Tibial artery (tissue), 4 donors: Measurements from ENCODE around the gene VPS26C.

Experiments used
- DNase-seq, 2 donors: peaks; one replicate each; pipeline ENCODE4 v3.0.0-alpha.2; 2019
- H3K27ac ChIP-seq, 2 donors: fragments of 200-600 bp; sonication (generic) in 1 of 2; 1 replicate in 1 of 2; 2 replicates in 1 of 2; pipeline ENCODE4 v1.5.1; 2018 to 2019; ENCODE audit warnings: mild to moderate bottlenecking in 1 of 2
- H3K27me3 ChIP-seq, 2 donors: fragments of 200-600 bp; sonication (generic) in 1 of 2; one replicate each; pipeline versions ENCODE4 v1.5.1 to v1.6.0; 2016 to 2019
- H3K36me3 ChIP-seq, 3 donors: fragments of 200-600 bp; sonication (generic) in 2 of 3; one replicate each; pipeline ENCODE4 v1.5.1; 2016 to 2019; ENCODE audit warnings: mild to moderate bottlenecking in 2 of 3
- H3K4me1 ChIP-seq, 4 donors: fragments of 200-600 bp; sonication (generic) in 2 of 4; 1 replicate in 3 of 4; 2 replicates in 1 of 4; pipeline ENCODE4 v1.5.1; 2016 to 2019
- H3K4me3 ChIP-seq, 2 donors: fragments of 200-600 bp; sonication (generic) in 1 of 2; 1 replicate in 1 of 2; 2 replicates in 1 of 2; pipeline ENCODE4 v1.5.1; 2018 to 2019; ENCODE audit warnings: mild to moderate bottlenecking in 2 of 2
- H3K9me3 ChIP-seq, 3 donors: fragments of 200-600 bp; sonication (generic) in 1 of 3; one replicate each; pipeline ENCODE4 v1.5.1; 2016 to 2019
- intact Hi-C: fragments of 100-400 bp; cut with DNase I; formaldehyde crosslinking; loops from one replicate; pipeline ENCODE4 v1.15.0; 2023; ENCODE audit warnings: low total_unique reads
- TF ChIP-seq, protein P1 (sequence below), 2 experiments: fragments of 200-600 bp in 1 of 2; fragments of 450-650 bp in 1 of 2; IDR thresholded peaks; one replicate each; pipeline ENCODE4 v1.5.1; 2017 to 2019; ENCODE audit warnings: antibody characterized with exemption in 2 of 2, mild to moderate bottlenecking in 1 of 2, moderate library complexity in 1 of 2

Gene VPS26C

DNA sequence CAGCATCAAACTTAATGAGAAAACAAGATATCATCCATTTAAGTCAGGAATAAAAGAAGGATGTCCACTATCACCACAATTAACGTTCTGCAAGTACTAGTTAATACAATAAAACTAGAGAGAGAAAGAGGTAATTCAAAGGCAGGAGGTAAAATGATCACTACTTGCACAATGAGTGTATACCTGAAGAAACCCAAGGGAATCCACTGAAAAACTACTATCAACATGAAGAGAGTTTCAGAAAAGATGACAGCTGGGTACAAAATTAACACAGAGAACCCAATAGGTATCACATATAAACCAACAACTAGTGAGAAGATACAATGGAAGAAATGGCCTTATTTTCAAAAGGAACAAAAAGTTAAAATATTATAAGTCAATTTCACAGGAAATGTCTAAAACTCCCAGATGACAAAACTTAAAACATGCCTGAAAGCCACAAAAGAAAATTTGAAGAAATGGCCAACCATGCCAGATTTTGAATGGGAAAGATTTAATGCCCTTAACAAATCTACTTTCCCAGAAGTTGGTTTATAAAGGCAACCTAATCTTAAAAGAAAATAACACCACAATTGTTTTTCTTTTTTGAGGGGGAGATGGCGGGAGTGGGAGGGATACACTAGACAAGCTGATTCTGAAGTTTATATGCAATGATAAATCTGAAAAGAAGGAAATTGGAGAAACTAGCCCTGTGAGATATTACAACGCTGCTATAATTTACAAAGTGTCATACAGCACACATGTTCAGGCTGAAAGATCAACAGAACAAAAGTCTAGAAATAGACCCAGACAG lies 17.8 kb downstream of the VPS26C start:
- Histone ChIP-seq H3K4me1 (peaks cover 0 to 20% (median 2%) of the 10 kb centered on the region in 4 donors), H3K36me3 (no peaks in the 10 kb centered on the region), H3K4me3 (no peak overlapping the region), H3K27me3 (no peaks in the 10 kb centered on the region), H3K9me3 (no peaks in the 10 kb centered on the region), H3K27ac (no peak overlapping the region)
- intact Hi-C loops: no loop called here
- TF ChIP-seq, protein P1, sequence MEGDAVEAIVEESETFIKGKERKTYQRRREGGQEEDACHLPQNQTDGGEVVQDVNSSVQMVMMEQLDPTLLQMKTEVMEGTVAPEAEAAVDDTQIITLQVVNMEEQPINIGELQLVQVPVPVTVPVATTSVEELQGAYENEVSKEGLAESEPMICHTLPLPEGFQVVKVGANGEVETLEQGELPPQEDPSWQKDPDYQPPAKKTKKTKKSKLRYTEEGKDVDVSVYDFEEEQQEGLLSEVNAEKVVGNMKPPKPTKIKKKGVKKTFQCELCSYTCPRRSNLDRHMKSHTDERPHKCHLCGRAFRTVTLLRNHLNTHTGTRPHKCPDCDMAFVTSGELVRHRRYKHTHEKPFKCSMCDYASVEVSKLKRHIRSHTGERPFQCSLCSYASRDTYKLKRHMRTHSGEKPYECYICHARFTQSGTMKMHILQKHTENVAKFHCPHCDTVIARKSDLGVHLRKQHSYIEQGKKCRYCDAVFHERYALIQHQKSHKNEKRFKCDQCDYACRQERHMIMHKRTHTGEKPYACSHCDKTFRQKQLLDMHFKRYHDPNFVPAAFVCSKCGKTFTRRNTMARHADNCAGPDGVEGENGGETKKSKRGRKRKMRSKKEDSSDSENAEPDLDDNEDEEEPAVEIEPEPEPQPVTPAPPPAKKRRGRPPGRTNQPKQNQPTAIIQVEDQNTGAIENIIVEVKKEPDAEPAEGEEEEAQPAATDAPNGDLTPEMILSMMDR (IDR thresholded peaks at IDR 0.05): no peak
- no peak for DNase-seq

DNA sequence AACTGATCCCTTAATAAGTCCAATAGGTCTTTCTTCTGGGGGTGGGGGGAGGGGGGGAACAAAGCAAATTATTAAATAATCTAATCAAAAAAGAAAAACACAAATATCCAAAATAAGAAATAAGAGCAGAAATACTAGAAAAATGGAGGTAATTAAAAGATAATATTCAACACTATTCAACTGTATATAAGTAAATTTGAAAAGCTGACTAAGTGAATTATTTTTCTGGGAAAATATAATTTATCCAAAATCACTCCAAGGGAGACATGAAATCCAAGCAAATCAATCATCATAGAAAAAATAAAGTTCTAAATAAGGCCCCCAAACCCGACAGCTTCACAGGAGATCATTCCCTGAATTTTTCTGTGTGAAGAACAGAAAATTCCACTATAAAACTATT lies 18.8 kb downstream of the VPS26C start:
- Histone ChIP-seq H3K36me3 (no peaks in the 10 kb centered on the region), H3K27ac (no peak overlapping the region), H3K4me1 (peaks cover 0 to 15% (median 2%) of the 10 kb centered on the region in 4 donors), H3K27me3 (no peaks in the 10 kb centered on the region), H3K9me3 (no peaks in the 10 kb centered on the region), H3K4me3 (no peak overlapping the region)
- TF ChIP-seq, protein P1 (IDR thresholded peaks at IDR 0.05): no peak
- DNase-seq: no peak
- intact Hi-C loops: no loop called here

DNA sequence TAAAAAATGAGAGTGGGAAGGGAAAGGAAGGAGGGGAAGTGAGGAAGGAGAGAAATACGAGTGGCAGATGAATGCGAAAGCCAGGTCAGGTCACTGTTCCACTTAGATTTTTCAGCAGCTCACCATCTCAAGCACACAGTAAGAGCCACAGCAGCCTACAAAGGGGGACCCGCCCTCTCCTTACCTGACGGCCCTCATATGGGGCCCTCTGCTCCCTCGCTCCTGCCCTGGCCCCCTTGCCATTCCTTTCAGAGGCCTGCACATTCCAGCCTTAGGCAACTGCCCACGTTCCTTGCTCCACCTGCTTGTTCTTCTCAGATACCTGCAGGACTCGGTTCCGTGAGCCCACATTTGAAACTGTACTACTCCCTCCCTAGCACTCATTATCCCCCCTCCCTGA lies 22.0 kb downstream of the VPS26C start:
- H3K36me3 ChIP-seq: peaks cover 0 to 14% (median 12%) of the 10 kb centered on the region in 3 donors
- peaks cover 0 to 15% (median 4%) of the 10 kb centered on the region in 4 donors for H3K4me1 ChIP-seq
- no peak overlapping the region for H3K27ac ChIP-seq
- intact Hi-C loops: no loop called here
- no peaks in the 10 kb centered on the region for H3K27me3 ChIP-seq
- H3K9me3 ChIP-seq: no peaks in the 10 kb centered on the region
- TF ChIP-seq, protein P1 (IDR thresholded peaks at IDR 0.05): no peak
- DNase-seq: no peak
- no peak overlapping the region for H3K4me3 ChIP-seq

DNA sequence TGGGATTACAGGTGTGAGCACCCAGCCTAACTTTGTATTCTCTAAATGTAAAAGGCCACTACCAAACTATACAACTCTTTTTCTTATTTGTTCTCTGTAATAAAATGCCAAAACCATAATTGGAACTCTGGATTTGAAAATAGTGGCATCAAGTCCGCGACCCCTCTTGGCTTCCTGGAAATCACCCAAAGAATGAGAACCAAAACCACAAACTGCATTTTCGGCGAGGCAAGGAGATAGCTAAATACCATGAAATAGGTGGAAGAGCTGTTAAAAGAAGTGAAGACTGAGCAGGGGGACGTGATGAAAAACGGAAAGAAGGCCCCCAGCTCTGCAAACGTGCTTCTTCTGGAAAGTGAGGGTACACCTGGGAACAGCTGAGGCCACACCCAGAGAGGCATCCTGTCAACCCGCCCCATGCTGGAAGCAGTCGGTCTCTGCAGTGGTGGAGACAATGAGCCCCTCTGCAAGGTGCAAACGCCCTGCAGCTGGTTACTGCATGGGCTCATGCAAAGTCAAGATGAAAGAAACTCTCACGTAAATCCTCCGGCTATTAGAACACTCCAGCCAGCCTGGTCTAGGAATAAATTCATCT lies 22.5 kb downstream of the VPS26C start:
- peaks cover 0 to 18% (median 17%) of the 10 kb centered on the region in 3 donors for H3K36me3 ChIP-seq
- no peak overlapping the region for H3K27ac ChIP-seq
- TF ChIP-seq, protein P1 (IDR thresholded peaks at IDR 0.05): no peak
- no peaks in the 10 kb centered on the region for H3K27me3 ChIP-seq
- intact Hi-C loops: no loop called here
- DNase-seq: no peak
- no peaks in the 10 kb centered on the region for H3K9me3 ChIP-seq
- peaks cover 0 to 11% (median 2%) of the 10 kb centered on the region in 4 donors for H3K4me1 ChIP-seq
- H3K4me3 ChIP-seq: no peak overlapping the region

DNA sequence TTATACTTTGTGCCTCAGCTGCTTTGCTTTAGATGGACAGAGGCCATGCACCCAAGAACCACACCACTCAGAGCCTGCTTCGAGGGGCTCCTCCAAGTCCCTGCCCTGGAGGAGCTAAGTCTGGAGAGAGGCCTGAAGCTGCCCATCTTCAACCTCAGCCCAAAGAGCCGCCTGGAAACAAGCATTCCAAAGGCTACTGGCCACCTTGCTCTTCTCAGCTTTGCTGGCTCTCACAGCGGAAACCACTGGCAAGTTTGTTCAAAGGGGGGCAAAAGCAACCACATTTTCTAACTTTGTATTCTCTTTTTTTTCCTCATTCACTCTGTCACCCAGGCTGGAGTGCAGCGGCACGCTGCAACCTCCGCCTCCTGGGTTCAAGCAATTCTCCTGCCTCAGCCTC lies 23.2 kb downstream of the VPS26C start:
- Histone ChIP-seq H3K4me1 (peaks cover 0 to 11% (median 2%) of the 10 kb centered on the region in 4 donors), H3K27ac (no peak overlapping the region), H3K4me3 (no peak overlapping the region), H3K9me3 (no peaks in the 10 kb centered on the region), H3K36me3 (peaks cover 0 to 24% (median 23%) of the 10 kb centered on the region in 3 donors), H3K27me3 (no peaks in the 10 kb centered on the region)
- intact Hi-C loops: no loop called here
- DNase-seq: no peak
- TF ChIP-seq, protein P1 (IDR thresholded peaks at IDR 0.05): no peak
